DND-41 (cell line): ENCODE measurements around the gene GALNT13.

ENCODE experiments used
- ATAC-seq: fragments of 200-7000 bp; cut with Tn5 transposase; 3 replicates; pipeline ENCODE4 v1.9.1; 2021; ENCODE audit warnings: low read depth; ENCODE audit not compliant: insufficient read depth
- DNase-seq: peaks from one replicate; pipeline ENCODE4 v3.0.0-alpha.2; 2020
- H2AFZ ChIP-seq: 2 replicates; pipeline ENCODE4 v1.6.0; 2012; ENCODE audit warnings: low read depth, low read length
- H3K27ac ChIP-seq: 2 replicates; pipeline ENCODE4 v1.5.1; 2012; ENCODE audit warnings: low read length, inconsistent platforms
- H3K27me3 ChIP-seq: fragments of 200-600 bp; sonication (generic); 2 replicates; pipeline ENCODE4 v1.6.0; 2012; ENCODE audit warnings: low read length, mild to moderate bottlenecking, inconsistent platforms; ENCODE audit not compliant: insufficient read depth, poor library complexity
- H3K36me3 ChIP-seq: 2 replicates; pipeline ENCODE4 v1.5.1; 2012; ENCODE audit warnings: low read length, inconsistent platforms; ENCODE audit not compliant: insufficient read depth
- H3K4me1 ChIP-seq: 2 replicates; pipeline ENCODE4 v1.5.1; 2012; ENCODE audit warnings: mild to moderate bottlenecking, low read length; ENCODE audit not compliant: insufficient read depth
- H3K4me2 ChIP-seq: 2 replicates; pipeline ENCODE4 v1.6.0; 2012; ENCODE audit warnings: mild to moderate bottlenecking, moderate library complexity, low read length, inconsistent platforms; ENCODE audit not compliant: insufficient read depth
- H3K4me3 ChIP-seq, 2 experiments: fragments of 200-600 bp in 1 of 2; shearing (Covaris generic) in 1 of 2; 2 replicates each; pipeline ENCODE4 v1.5.1; 2012 to 2016; ENCODE audit warnings: inconsistent platforms in 2 of 2, low read length in 2 of 2, mild to moderate bottlenecking in 2 of 2, low read depth in 1 of 2, moderate library complexity in 1 of 2
- H3K79me2 ChIP-seq: 2 replicates; pipeline ENCODE4 v1.6.0; 2012; ENCODE audit warnings: low read length, inconsistent platforms; ENCODE audit not compliant: insufficient read depth
- H3K9ac ChIP-seq: 2 replicates; pipeline ENCODE4 v1.6.0; 2012; ENCODE audit warnings: low read depth, mild to moderate bottlenecking, inconsistent platforms, low read length, moderate library complexity
- H3K9me3 ChIP-seq: 2 replicates; pipeline ENCODE4 v1.5.1; 2012; ENCODE audit warnings: low read length, moderate library complexity, mild to moderate bottlenecking, inconsistent platforms; ENCODE audit not compliant: insufficient read depth, severe bottlenecking
- H4K20me1 ChIP-seq: 2 replicates; pipeline ENCODE4 v1.6.0; 2012; ENCODE audit warnings: low read length; ENCODE audit not compliant: insufficient read depth
- EZH2 ChIP-seq: IDR thresholded peaks from 3 replicates; pipeline ENCODE4 v1.6.1; 2012; ENCODE audit warnings: borderline replicate concordance, low read depth, mild to moderate bottlenecking, moderate library complexity, low read length, inconsistent platforms; ENCODE audit not compliant: severe bottlenecking
- TF ChIP-seq, protein P1 (sequence below): IDR thresholded peaks from 2 replicates; pipeline ENCODE4 v1.5.1; 2012; ENCODE audit warnings: borderline replicate concordance, low read length, moderate library complexity, mild to moderate bottlenecking; ENCODE audit not compliant: poor library complexity, severe bottlenecking; ENCODE audit errors: extremely low read depth

GALNT13 gene

DNA sequence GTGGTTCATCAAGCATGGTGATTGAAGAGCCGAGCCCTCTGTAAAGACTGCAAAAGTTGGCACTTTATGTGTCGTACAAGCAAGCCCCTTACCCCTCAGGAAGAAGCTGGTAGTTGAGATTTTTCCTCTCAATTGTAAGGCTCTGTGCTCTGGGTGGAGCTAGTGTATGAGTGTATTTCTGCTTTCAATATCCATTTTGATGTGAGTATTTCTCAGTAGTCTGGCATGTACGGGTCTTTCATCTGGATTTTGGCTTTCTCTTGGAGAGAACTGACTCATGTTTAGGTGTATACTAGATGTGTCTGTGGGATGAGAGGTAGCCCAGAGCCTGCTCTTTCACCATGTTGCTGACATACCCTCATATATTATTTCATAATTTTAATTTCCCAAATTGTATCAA lies 420.2 kb downstream of the GALNT13 start:
- ATAC-seq (no peak), DNase-seq (no peak)
- Histone ChIP-seq H3K27me3 (no peaks in the 10 kb centered on the region), H3K9ac (no peak overlapping the region), H2AFZ (no peak overlapping the region), H3K4me2 (no peak overlapping the region), H3K36me3 (no peaks in the 10 kb centered on the region), H3K4me1 (no peaks in the 10 kb centered on the region), H3K4me3 (no peak overlapping the region), H3K9me3 (peaks cover 9% of the 10 kb centered on the region), H4K20me1 (no peaks in the 10 kb centered on the region), H3K27ac (no peak overlapping the region), H3K79me2 (no peaks in the 10 kb centered on the region)
- no peak for TF ChIP-seq EZH2
- TF ChIP-seq, protein P1, sequence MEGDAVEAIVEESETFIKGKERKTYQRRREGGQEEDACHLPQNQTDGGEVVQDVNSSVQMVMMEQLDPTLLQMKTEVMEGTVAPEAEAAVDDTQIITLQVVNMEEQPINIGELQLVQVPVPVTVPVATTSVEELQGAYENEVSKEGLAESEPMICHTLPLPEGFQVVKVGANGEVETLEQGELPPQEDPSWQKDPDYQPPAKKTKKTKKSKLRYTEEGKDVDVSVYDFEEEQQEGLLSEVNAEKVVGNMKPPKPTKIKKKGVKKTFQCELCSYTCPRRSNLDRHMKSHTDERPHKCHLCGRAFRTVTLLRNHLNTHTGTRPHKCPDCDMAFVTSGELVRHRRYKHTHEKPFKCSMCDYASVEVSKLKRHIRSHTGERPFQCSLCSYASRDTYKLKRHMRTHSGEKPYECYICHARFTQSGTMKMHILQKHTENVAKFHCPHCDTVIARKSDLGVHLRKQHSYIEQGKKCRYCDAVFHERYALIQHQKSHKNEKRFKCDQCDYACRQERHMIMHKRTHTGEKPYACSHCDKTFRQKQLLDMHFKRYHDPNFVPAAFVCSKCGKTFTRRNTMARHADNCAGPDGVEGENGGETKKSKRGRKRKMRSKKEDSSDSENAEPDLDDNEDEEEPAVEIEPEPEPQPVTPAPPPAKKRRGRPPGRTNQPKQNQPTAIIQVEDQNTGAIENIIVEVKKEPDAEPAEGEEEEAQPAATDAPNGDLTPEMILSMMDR, result no peak

DNA sequence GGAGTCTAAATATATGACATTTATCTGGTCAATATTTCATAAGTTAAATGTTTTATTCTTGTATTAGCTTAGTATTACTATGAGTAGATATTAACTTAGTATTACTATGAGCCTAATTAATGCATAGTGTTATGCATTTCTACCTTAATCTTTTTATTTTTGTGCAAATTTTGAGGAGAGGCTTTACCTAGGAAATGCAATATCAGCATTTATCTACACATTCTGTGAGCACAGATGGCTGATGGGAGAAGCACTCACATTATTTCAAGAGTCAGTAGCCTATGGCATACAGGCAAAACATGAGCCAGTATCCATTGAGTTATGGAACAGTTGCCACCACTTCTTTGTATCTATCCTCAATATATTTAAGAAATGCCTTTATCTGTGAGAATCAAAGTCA lies 422.1 kb downstream of the GALNT13 start:
- Histone ChIP-seq H2AFZ (no peak overlapping the region), H3K27me3 (no peaks in the 10 kb centered on the region), H3K4me2 (no peak overlapping the region), H3K9ac (no peak overlapping the region), H3K4me1 (no peaks in the 10 kb centered on the region), H3K9me3 (no peaks in the 10 kb centered on the region), H4K20me1 (no peaks in the 10 kb centered on the region), H3K4me3 (no peak overlapping the region), H3K27ac (no peak overlapping the region), H3K36me3 (no peaks in the 10 kb centered on the region), H3K79me2 (no peaks in the 10 kb centered on the region)
- no peak for TF ChIP-seq EZH2
- TF ChIP-seq, protein P1, result no peak
- DNase-seq (no peak), ATAC-seq (no peak)

DNA sequence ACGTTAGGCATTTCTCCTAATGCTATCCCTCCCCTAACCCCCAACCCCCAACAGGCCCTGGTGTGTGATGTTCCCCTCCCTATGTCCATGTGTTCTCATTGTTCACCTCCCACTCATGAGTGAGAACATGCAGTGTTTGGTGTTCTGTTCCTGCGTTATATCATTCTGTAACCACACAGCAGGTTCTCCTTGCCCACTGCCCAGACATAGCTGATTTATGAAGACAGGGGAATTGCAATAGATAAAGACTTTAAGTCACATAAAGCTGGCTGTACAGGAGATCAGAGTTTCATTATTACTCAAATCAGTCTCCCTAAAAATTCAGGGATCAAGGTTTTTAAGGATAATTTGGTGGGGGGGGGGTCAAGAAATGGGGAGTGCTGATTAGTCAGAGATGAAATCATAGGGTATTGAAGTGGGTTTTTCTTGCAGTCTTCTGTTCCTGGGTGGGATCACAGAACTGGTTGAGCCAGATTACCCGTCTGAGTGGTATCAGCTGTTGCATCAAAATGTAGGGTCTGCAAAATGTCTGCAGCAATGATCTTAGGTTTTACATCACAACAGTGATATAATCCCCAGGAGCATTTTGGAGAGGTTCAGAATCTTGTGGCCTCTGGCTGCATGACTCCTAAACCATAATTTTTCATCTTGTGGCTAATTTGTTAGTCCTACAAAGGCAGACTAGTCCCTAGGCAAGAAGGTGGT lies 434.7 kb downstream of the GALNT13 start:
- Histone ChIP-seq H3K27ac (no peak overlapping the region), H3K36me3 (no peaks in the 10 kb centered on the region), H3K9ac (no peak overlapping the region), H4K20me1 (no peaks in the 10 kb centered on the region), H3K79me2 (no peaks in the 10 kb centered on the region), H3K4me1 (no peaks in the 10 kb centered on the region), H3K27me3 (no peaks in the 10 kb centered on the region), H2AFZ (no peak overlapping the region), H3K4me3 (no peak overlapping the region), H3K4me2 (no peak overlapping the region), H3K9me3 (no peaks in the 10 kb centered on the region)
- ATAC-seq (no peak), DNase-seq (no peak)
- no peak for TF ChIP-seq EZH2
- TF ChIP-seq, protein P1, result no peak
